Activated CD8-positive, alpha-beta memory T cell treated with anti-CD3 and anti-CD28 coated beads, Interleukin-2, amount 50 U/mL, for 48 hours (primary cell): ENCODE measurements around the gene ODAD4.
"Not testable (repeated sequence)": the region's sequence is repeated elsewhere in the genome, so short reads cannot be mapped to it uniquely, and the experiment has no call there.

Experiments
- DNase-seq: peaks from one replicate; pipeline ENCODE4 v3.0.0-alpha.2; 2020

The ODAD4 gene

GRCh38 chr17:42005166-42005565, 74.7 kb downstream of the ODAD4 start:
- DNase-seq: no peak

- no peak for DNase-seq
These were observed 78.8 kb downstream of the ODAD4 start for GRCh38 chr17:42009170-42009569.

GRCh38 chr17:42010266-42010680, 79.9 kb downstream of the ODAD4 start:
- DNase-seq: not testable (repeated sequence)

- DNase-seq: no peak
These were observed 80.6 kb downstream of the ODAD4 start for GRCh38 chr17:42010898-42011516.

GRCh38 chr17:42012363-42012762, 81.9 kb downstream of the ODAD4 start:
- DNase-seq: not testable (repeated sequence)

GRCh38 chr17:42013740-42014139, 83.3 kb downstream of the ODAD4 start:
- not testable (repeated sequence) for DNase-seq
